Adrenal gland (tissue), 5 donors: ENCODE data around the gene ACAD9.

Experiments used
- POLR2A ChIP-seq, 2 donors: fragments of 450-650 bp; IDR thresholded peaks; one replicate each; pipeline ENCODE4 v1.6.1; 2017; ENCODE audit warnings: antibody characterized with exemption in 2 of 2, mild to moderate bottlenecking in 2 of 2, moderate library complexity in 1 of 2
- TF ChIP-seq, protein P1 (sequence below), 6 experiments: fragments of 450-650 bp in 4 of 6; fragments of 200-600 bp in 2 of 6; sonication (generic) in 1 of 6; IDR thresholded peaks; 1 replicate in 5 of 6; 2 replicates in 1 of 6; pipeline versions ENCODE4 v1.5.1 to v1.8.0; 2016 to 2021; ENCODE audit warnings: antibody characterized with exemption in 6 of 6, mild to moderate bottlenecking in 2 of 6, moderate library complexity in 1 of 6
- donor health status: DM: no; HTN: no; CAD: no.

- TF ChIP-seq, protein P1, sequence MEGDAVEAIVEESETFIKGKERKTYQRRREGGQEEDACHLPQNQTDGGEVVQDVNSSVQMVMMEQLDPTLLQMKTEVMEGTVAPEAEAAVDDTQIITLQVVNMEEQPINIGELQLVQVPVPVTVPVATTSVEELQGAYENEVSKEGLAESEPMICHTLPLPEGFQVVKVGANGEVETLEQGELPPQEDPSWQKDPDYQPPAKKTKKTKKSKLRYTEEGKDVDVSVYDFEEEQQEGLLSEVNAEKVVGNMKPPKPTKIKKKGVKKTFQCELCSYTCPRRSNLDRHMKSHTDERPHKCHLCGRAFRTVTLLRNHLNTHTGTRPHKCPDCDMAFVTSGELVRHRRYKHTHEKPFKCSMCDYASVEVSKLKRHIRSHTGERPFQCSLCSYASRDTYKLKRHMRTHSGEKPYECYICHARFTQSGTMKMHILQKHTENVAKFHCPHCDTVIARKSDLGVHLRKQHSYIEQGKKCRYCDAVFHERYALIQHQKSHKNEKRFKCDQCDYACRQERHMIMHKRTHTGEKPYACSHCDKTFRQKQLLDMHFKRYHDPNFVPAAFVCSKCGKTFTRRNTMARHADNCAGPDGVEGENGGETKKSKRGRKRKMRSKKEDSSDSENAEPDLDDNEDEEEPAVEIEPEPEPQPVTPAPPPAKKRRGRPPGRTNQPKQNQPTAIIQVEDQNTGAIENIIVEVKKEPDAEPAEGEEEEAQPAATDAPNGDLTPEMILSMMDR (IDR thresholded peaks at IDR 0.05): no peak
- no peak for TF ChIP-seq POLR2A (IDR thresholded peaks at IDR 0.05)
These were observed 23.9 kb upstream of the ACAD9 start for GRCh38 chr3:128855569-128855968.
